H9 (cell line): ENCODE data around the gene BUB3. TPM values are rescaled to one million over a fixed set of nuclear protein-coding genes. Genes with fewer than 3 reads are reported as not detected.
A peak's percentile ranks its signal among the peaks of the same experiment; 100 is the strongest.

Source experiments
- DNase-seq: peaks from one replicate; pipeline ENCODE4 v3.0.0-alpha.2; 2017
- H2AFZ ChIP-seq: one replicate; pipeline ENCODE4 v1.6.1; 2013; ENCODE audit warnings: mild to moderate bottlenecking, low read length, control low read depth, moderate library complexity
- H2AK5ac ChIP-seq: 2 replicates; pipeline ENCODE4 v1.6.1; 2013; ENCODE audit warnings: low read length, control low read depth, mixed read lengths; ENCODE audit not compliant: insufficient read length
- H2BK120ac ChIP-seq: one replicate; pipeline ENCODE4 v1.6.1; 2013; ENCODE audit warnings: low read depth, mild to moderate bottlenecking, low read length, control low read depth, inconsistent platforms; ENCODE audit not compliant: poor library complexity, severe bottlenecking
- H2BK12ac ChIP-seq: 2 replicates; pipeline ENCODE4 v1.6.1; 2013; ENCODE audit warnings: low read length, control low read depth, mixed read lengths, low read depth; ENCODE audit not compliant: insufficient read length
- H2BK15ac ChIP-seq: 2 replicates; pipeline ENCODE4 v1.6.1; 2013; ENCODE audit warnings: low read depth, low read length, control low read depth
- H2BK20ac ChIP-seq: one replicate; pipeline ENCODE4 v1.6.1; 2013; ENCODE audit warnings: low read depth, mild to moderate bottlenecking, low read length, control low read depth, inconsistent platforms; ENCODE audit not compliant: poor library complexity, severe bottlenecking
- H2BK5ac ChIP-seq: 2 replicates; pipeline ENCODE4 v1.6.1; 2013; ENCODE audit warnings: low read length, control low read depth, mixed read lengths; ENCODE audit not compliant: insufficient read length
- H3K14ac ChIP-seq: 2 replicates; pipeline ENCODE4 v1.6.1; 2013; ENCODE audit warnings: low read length, control low read depth; ENCODE audit not compliant: insufficient read depth
- H3K18ac ChIP-seq: 2 replicates; pipeline ENCODE4 v1.6.1; 2013; ENCODE audit warnings: low read depth, mild to moderate bottlenecking, mixed read lengths, low read length, control low read depth; ENCODE audit not compliant: insufficient read length
- H3K23ac ChIP-seq: 2 replicates; pipeline ENCODE4 v1.6.1; 2013; ENCODE audit warnings: low read length, control low read depth, mixed read lengths, low read depth; ENCODE audit not compliant: insufficient read length
- H3K23me2 ChIP-seq: 2 replicates; pipeline ENCODE4 v1.6.1; 2013; ENCODE audit warnings: low read depth, mild to moderate bottlenecking, mixed read lengths, low read length, control low read depth; ENCODE audit not compliant: insufficient read length, poor library complexity, severe bottlenecking
- H3K27ac ChIP-seq: 2 replicates; pipeline ENCODE4 v1.5.1; 2013; ENCODE audit warnings: low read length, control low read depth, mixed read lengths, low read depth; ENCODE audit not compliant: insufficient read length
- H3K27me3 ChIP-seq: 2 replicates; pipeline ENCODE4 v1.6.1; 2013; ENCODE audit warnings: low read length, control low read depth, inconsistent platforms; ENCODE audit not compliant: insufficient read depth
- H3K4ac ChIP-seq: 2 replicates; pipeline ENCODE4 v1.6.1; 2013; ENCODE audit warnings: low read depth, mild to moderate bottlenecking, control low read depth, inconsistent platforms, low read length, moderate library complexity
- H3K4me1 ChIP-seq: 2 replicates; pipeline ENCODE4 v1.6.1; 2013; ENCODE audit warnings: low read length, control low read depth, inconsistent platforms; ENCODE audit not compliant: insufficient read depth
- H3K4me2 ChIP-seq: 2 replicates; pipeline ENCODE4 v1.6.1; 2013; ENCODE audit warnings: low read length, control low read depth, mixed read lengths; ENCODE audit not compliant: insufficient read length, insufficient read depth
- H3K56ac ChIP-seq: 2 replicates; pipeline ENCODE4 v1.6.1; 2013; ENCODE audit warnings: low read depth, mild to moderate bottlenecking, mixed read lengths, low read length, control low read depth; ENCODE audit not compliant: insufficient read length
- H3K79me1 ChIP-seq: 2 replicates; pipeline ENCODE4 v1.6.1; 2013; ENCODE audit warnings: low read depth, mild to moderate bottlenecking, moderate library complexity, low read length, control low read depth, inconsistent platforms; ENCODE audit not compliant: insufficient read depth, poor library complexity, severe bottlenecking
- H3K79me2 ChIP-seq: 2 replicates; pipeline ENCODE4 v1.6.1; 2013; ENCODE audit warnings: low read length, control low read depth, inconsistent platforms; ENCODE audit not compliant: insufficient read depth
- H3K9ac ChIP-seq: 2 replicates; pipeline ENCODE4 v1.6.1; 2013; ENCODE audit warnings: low read length, control low read depth, mixed read lengths; ENCODE audit not compliant: insufficient read length; ENCODE audit errors: extremely low read depth
- H3K9me3 ChIP-seq: one replicate; pipeline ENCODE4 v1.6.1; 2013; ENCODE audit warnings: low read depth, low read length, inconsistent platforms; ENCODE audit not compliant: control insufficient read depth
- H3T11ph ChIP-seq: one replicate; pipeline ENCODE4 v1.6.1; 2013; ENCODE audit warnings: mild to moderate bottlenecking, low read length, control low read depth, inconsistent platforms
- H4K20me1 ChIP-seq: one replicate; pipeline ENCODE4 v1.6.1; 2013; ENCODE audit not compliant: control insufficient read depth, insufficient read length, insufficient read depth
- H4K5ac ChIP-seq: 2 replicates; pipeline ENCODE4 v1.6.1; 2013; ENCODE audit warnings: low read depth, mild to moderate bottlenecking, mixed read lengths, low read length, control low read depth; ENCODE audit not compliant: insufficient read length
- H4K8ac ChIP-seq: replicated peaks from 2 replicates; pipeline ENCODE4 v1.6.1; 2013; ENCODE audit warnings: low read length, control low read depth, mixed read lengths, low read depth; ENCODE audit not compliant: insufficient read length
- H4K91ac ChIP-seq: 2 replicates; pipeline ENCODE4 v1.6.1; 2013; ENCODE audit warnings: low read depth, mild to moderate bottlenecking, moderate library complexity, mixed read lengths, low read length, control low read depth; ENCODE audit not compliant: insufficient read length
- H3K27ac Mint-ChIP-seq, 3 experiments: 2 replicates in 2 of 3; 3 replicates in 1 of 3; pipeline ENCODE4 v1.8.0; 2020 to 2021; ENCODE audit warnings: mixed read lengths in 3 of 3, mild to moderate bottlenecking in 1 of 3, moderate library complexity in 1 of 3
- H3K27me3 Mint-ChIP-seq: 2 replicates; pipeline ENCODE4 v1.8.0; 2021; ENCODE audit warnings: low read depth, mild to moderate bottlenecking, moderate library complexity, mixed read lengths
- H3K36me3 Mint-ChIP-seq, 3 experiments: 2 replicates in 2 of 3; 3 replicates in 1 of 3; pipeline ENCODE4 v1.8.0; 2020 to 2021; ENCODE audit warnings: low read depth in 3 of 3, mixed read lengths in 3 of 3; ENCODE audit not compliant: insufficient read depth in 1 of 3
- H3K4me1 Mint-ChIP-seq, 2 experiments: 2 replicates each; pipeline ENCODE4 v1.8.0; 2020; ENCODE audit warnings: mixed read lengths in 2 of 2
- H3K4me3 Mint-ChIP-seq, 2 experiments: 2 replicates in 1 of 2; 3 replicates in 1 of 2; pipeline ENCODE4 v1.8.0; 2020 to 2021; ENCODE audit warnings: mild to moderate bottlenecking in 2 of 2, mixed read lengths in 2 of 2, moderate library complexity in 1 of 2
- H3K9me3 Mint-ChIP-seq, 2 experiments: 2 replicates in 1 of 2; 3 replicates in 1 of 2; pipeline ENCODE4 v1.8.0; 2020; ENCODE audit warnings: mild to moderate bottlenecking in 2 of 2, mixed read lengths in 2 of 2, moderate library complexity in 1 of 2
- CTCF ChIP-seq: fragments of 200-600 bp; sonication (generic); conservative IDR thresholded peaks from 3 replicates; pipeline ENCODE4 v1.8.0; 2021; ENCODE audit warnings: antibody characterized with exemption, mild to moderate bottlenecking
- WGBS: extraction: QIAGEN DNeasy Blood & Tissue Kit; methylation state at CpG from one replicate; pipeline ENCODE4 v1.1.7; 2013; ENCODE audit warnings: missing lambda C conversion rate, low lambda C conversion rate, mixed read lengths; ENCODE audit not compliant: insufficient read length; ENCODE audit errors: extremely low coverage; 5-methylcytosine and 5-hydroxymethylcytosine counted together
- total RNA-seq: library from RNA; stranded (reverse); gene quantifications from 2 replicates; pipeline ENCODE4 v1.2.1, GENCODE V29; 2021

BUB3 gene
- total RNA-seq, 1 experiment from 2014 or later: 200 TPM

GRCh38 chr10:123148414-123149161 is 5.6 kb upstream of the BUB3 start:
- H3K9ac ChIP-seq: no peak overlapping the region
- peak; percentile 78 for DNase-seq
- H3K4me1 ChIP-seq: peaks cover 10% of the 10 kb centered on the region
- H3K27ac ChIP-seq: no peak overlapping the region
- Mint-ChIP-seq H3K4me1 (peaks cover 42 to 64% of the 10 kb centered on the region in 2 experiments), H3K27ac (no peak overlapping the region), H3K9me3 (peaks cover 0 to 2% of the 10 kb centered on the region in 2 experiments; a peak in 2 of 5 replicates), H3K4me3 (peak overlapping the region; percentile 42 to 80; a peak in 4 of 5 replicates), H3K27me3 (peaks cover 98% of the 10 kb centered on the region), H3K36me3 (peaks cover 0 to 10% (median 0%) of the 10 kb centered on the region in 3 experiments; a peak in 3 of 7 replicates)
- H2BK5ac ChIP-seq: no peak overlapping the region
- H3K18ac ChIP-seq: no peak overlapping the region
- H4K91ac ChIP-seq: no peak overlapping the region
- peak overlapping the region; percentile 46 for H3K4me2 ChIP-seq
- TF ChIP-seq CTCF: no peak
- H3K79me2 ChIP-seq: no peaks in the 10 kb centered on the region
- peaks cover 61% of the 10 kb centered on the region for H3K27me3 ChIP-seq
- no peak overlapping the region for H3K4ac ChIP-seq
- H4K8ac ChIP-seq: no peak overlapping the region
- no peak overlapping the region for H3K23ac ChIP-seq
- peaks cover 23% of the 10 kb centered on the region for H3K23me2 ChIP-seq
- no peaks in the 10 kb centered on the region for H3K79me1 ChIP-seq
- H4K5ac ChIP-seq: no peak overlapping the region
- no peak overlapping the region for H2BK20ac ChIP-seq
- H2BK12ac ChIP-seq: no peak overlapping the region
- H3K14ac ChIP-seq: no peak overlapping the region
- H3K56ac ChIP-seq: no peak overlapping the region
- no peaks in the 10 kb centered on the region for H3K9me3 ChIP-seq
- no peak overlapping the region for H2AK5ac ChIP-seq
- no peak overlapping the region for H3T11ph ChIP-seq
- no CpG with 5 or more reads among the region's 55 CpGs for WGBS
- H2BK15ac ChIP-seq: no peak overlapping the region
- H2BK120ac ChIP-seq: no peak overlapping the region
- H2AFZ ChIP-seq: no peak overlapping the region
- no peaks in the 10 kb centered on the region for H4K20me1 ChIP-seq
